PC-3 (cell line): ENCODE measurements around the gene MTNR1A. TPM values are rescaled to one million over a fixed set of nuclear protein-coding genes. Genes with fewer than 3 reads are reported as not detected.

Experiments used
- ATAC-seq: fragments of 200-7000 bp; cut with Tn5 transposase; 2 replicates; pipeline ENCODE4 v1.9.1; 2020; ENCODE audit warnings: mild to moderate bottlenecking, moderate library complexity
- BruUV-seq: library from RNA; stranded (reverse); fragments of 400-500 nt; replicated peaks from 2 replicates; lab custom pipeline; 2021; lab: Mats Ljungman, UMichigan
- CTCF ChIA-PET: fragments of 300-600 bp; sonication (Branson Sonifier 250); formaldehyde crosslinking; loops from one replicate; lab custom pipeline; 2022; ENCODE audit warnings: antibody characterized with exemption; lab: Charles Lee
- POLR2A ChIA-PET: fragments of 300-600 bp; sonication (Branson Sonifier 250); formaldehyde crosslinking; loops from one replicate; lab custom pipeline; 2022; ENCODE audit warnings: antibody characterized with exemption; ENCODE audit not compliant: unreplicated experiment; lab: Charles Lee
- DNase-seq: peaks from one replicate; pipeline ENCODE4 v3.0.0-alpha.2; 2015
- H2AFZ ChIP-seq: fragments of 300-600 bp; sonication (generic); 2 replicates; pipeline ENCODE4 v1.6.0; 2016; ENCODE audit warnings: antibody characterized with exemption, low read length
- H3F3A ChIP-seq: fragments of 300-600 bp; sonication (generic); one replicate; pipeline ENCODE4 v1.6.0; 2017; ENCODE audit warnings: antibody characterized with exemption, low read length, control low read depth, mild to moderate bottlenecking; ENCODE audit not compliant: unreplicated experiment
- H3K27ac ChIP-seq: fragments of 300-600 bp; sonication (generic); 2 replicates; pipeline ENCODE4 v1.5.1; 2016; ENCODE audit warnings: mild to moderate bottlenecking, low read length
- H3K27me3 ChIP-seq: fragments of 300-600 bp; sonication (generic); 2 replicates; pipeline ENCODE4 v1.6.1; 2016; ENCODE audit warnings: low read length, mixed read lengths
- H3K36me3 ChIP-seq: fragments of 300-600 bp; sonication (generic); 2 replicates; pipeline ENCODE4 v1.6.1; 2016; ENCODE audit warnings: low read depth, mixed run types, low read length, mixed read lengths
- H3K4me1 ChIP-seq: fragments of 300-600 bp; sonication (generic); 2 replicates; pipeline ENCODE4 v1.5.1; 2016; ENCODE audit warnings: low read length; ENCODE audit not compliant: insufficient read depth
- H3K4me2 ChIP-seq: fragments of 300-600 bp; sonication (generic); 2 replicates; pipeline ENCODE4 v1.6.0; 2016; ENCODE audit warnings: low read length
- H3K4me3 ChIP-seq: fragments of 300-600 bp; sonication (generic); 2 replicates; pipeline ENCODE4 v1.5.1; 2016; ENCODE audit warnings: mild to moderate bottlenecking, low read length, mixed read lengths
- H3K79me2 ChIP-seq: fragments of 300-600 bp; sonication (generic); 2 replicates; pipeline ENCODE4 v1.6.1; 2017; ENCODE audit warnings: low read length, mixed read lengths
- H3K9ac ChIP-seq: fragments of 300-600 bp; sonication (generic); 2 replicates; pipeline ENCODE4 v1.6.0; 2016; ENCODE audit warnings: mild to moderate bottlenecking, low read length
- H3K9me2 ChIP-seq: fragments of 300-600 bp; sonication (generic); replicated peaks from 2 replicates; pipeline ENCODE4 v1.6.1; 2016; ENCODE audit warnings: mixed run types, low read length, mixed read lengths
- H3K9me3 ChIP-seq: fragments of 300-600 bp; sonication (generic); 2 replicates; pipeline ENCODE4 v1.6.1; 2016; ENCODE audit warnings: low read length, mixed read lengths
- H4K20me1 ChIP-seq: fragments of 300-600 bp; sonication (generic); 2 replicates; pipeline ENCODE4 v1.6.1; 2016; ENCODE audit warnings: low read length, mixed read lengths
- CTCF ChIP-seq: fragments of 300-600 bp; sonication (generic); conservative IDR thresholded peaks from 2 replicates; pipeline ENCODE4 v1.5.1; 2017; ENCODE audit warnings: antibody characterized with exemption, low read depth, mild to moderate bottlenecking, low read length
- EZH2 ChIP-seq: fragments of 300-600 bp; sonication (generic); IDR thresholded peaks from one replicate; pipeline ENCODE4 v1.6.1; 2017; ENCODE audit warnings: antibody characterized with exemption, mild to moderate bottlenecking, low read length; ENCODE audit not compliant: unreplicated experiment
- EZH2phosphoT487 ChIP-seq: fragments of 300-600 bp; sonication (generic); IDR thresholded peaks from 2 replicates; pipeline ENCODE4 v1.6.1; 2018; ENCODE audit warnings: mild to moderate bottlenecking, antibody characterized with exemption, low read length, borderline replicate concordance
- intact Hi-C: fragments of 100-400 bp; cut with micrococcal nuclease; formaldehyde crosslinking; loops from 2 replicates; pipeline ENCODE4 v1.9.0; 2023
- total RNA-seq: library from RNA; depleted of rRNA; stranded (reverse); fragments of >200 nt; gene quantifications from 2 replicates; pipeline ENCODE4 v1.2.3, GENCODE V29; 2014

Gene MTNR1A
- total RNA-seq, 1 experiment from 2014 or later = not detected

GRCh38 chr4:186543206-186543605 is 12.2 kb downstream of the MTNR1A start:
- H2AFZ ChIP-seq = no peak overlapping the region
- intact Hi-C loops = no loop called here
- ChIA-PET POLR2A (no interaction called here), CTCF (no interaction called here)
- no peaks in the 10 kb centered on the region for H3F3A ChIP-seq
- H3K79me2 ChIP-seq = no peaks in the 10 kb centered on the region
- H3K4me3 ChIP-seq = no peak overlapping the region
- H3K4me1 ChIP-seq = no peaks in the 10 kb centered on the region
- no TSS peak for BruUV-seq
- H3K36me3 ChIP-seq = no peaks in the 10 kb centered on the region
- ATAC-seq = no peak
- H3K9ac ChIP-seq = no peak overlapping the region
- no peak overlapping the region for H3K4me2 ChIP-seq
- TF ChIP-seq EZH2phosphoT487 = no peak
- TF ChIP-seq EZH2 = no peak
- TF ChIP-seq CTCF = no peak
- no peaks in the 10 kb centered on the region for H3K9me3 ChIP-seq
- H4K20me1 ChIP-seq = no peaks in the 10 kb centered on the region
- H3K27ac ChIP-seq = no peak overlapping the region
- no peaks in the 10 kb centered on the region for H3K9me2 ChIP-seq
- DNase-seq = no peak
- 0 out of 2 replicates have a peak, but pooled peaks cover 6% of the 10 kb centered on the region for H3K27me3 ChIP-seq

GRCh38 chr4:186541801-186542200 is 13.6 kb downstream of the MTNR1A start:
- TF ChIP-seq EZH2phosphoT487 = no peak
- no peak for TF ChIP-seq CTCF
- no peak for TF ChIP-seq EZH2
- BruUV-seq = no TSS peak

GRCh38 chr4:186537843-186538521 is 17.4 kb downstream of the MTNR1A start:
- Histone ChIP-seq H3K9ac (no peak overlapping the region), H3K27ac (no peak overlapping the region), H3K27me3 (no peaks in the 10 kb centered on the region), H3F3A (no peaks in the 10 kb centered on the region), H3K9me3 (no peaks in the 10 kb centered on the region), H4K20me1 (no peaks in the 10 kb centered on the region), H3K79me2 (no peaks in the 10 kb centered on the region), H2AFZ (peak overlapping the region; percentile 53), H3K36me3 (no peaks in the 10 kb centered on the region), H3K4me3 (peak overlapping the region; percentile 13; the same call in 1 of the 2 replicates), H3K4me2 (peak overlapping the region; percentile 21; the same call in 1 of the 2 replicates), H3K4me1 (no peaks in the 10 kb centered on the region), H3K9me2 (no peaks in the 10 kb centered on the region)
- BruUV-seq = no TSS peak
- TF ChIP-seq EZH2phosphoT487 (no peak), EZH2 (no peak), CTCF (no peak)
- ChIA-PET CTCF (no interaction called here), POLR2A (no interaction called here)
- DNase-seq (no peak), ATAC-seq (no peak; the same call in 1 of the 2 replicates)
- intact Hi-C loops = no loop called here

More at GRCh38 chr4:186541801-186542200, 13.6 kb downstream of the MTNR1A start:
- no peak overlapping the region for H3K27ac ChIP-seq
- no peak overlapping the region for H3K4me3 ChIP-seq
- no peak for ATAC-seq
- no peaks in the 10 kb centered on the region for H3K9me2 ChIP-seq
- no peaks in the 10 kb centered on the region for H3K36me3 ChIP-seq
- ChIA-PET CTCF (no interaction called here), POLR2A (no interaction called here)
- H3F3A ChIP-seq = no peaks in the 10 kb centered on the region
- DNase-seq = no peak
- no peaks in the 10 kb centered on the region for H3K4me1 ChIP-seq
- no peaks in the 10 kb centered on the region for H4K20me1 ChIP-seq
- H3K79me2 ChIP-seq = no peaks in the 10 kb centered on the region
- H3K4me2 ChIP-seq = no peak overlapping the region
- no peaks in the 10 kb centered on the region for H3K27me3 ChIP-seq
- no peaks in the 10 kb centered on the region for H3K9me3 ChIP-seq
- H3K9ac ChIP-seq = no peak overlapping the region
- intact Hi-C loops = no loop called here
- no peak overlapping the region for H2AFZ ChIP-seq
